Bone marrow (tissue), 2 donors: ENCODE results near the gene MCEE.

Experiments
- DNase-seq, 2 donors: peaks; one replicate each; lab custom pipeline; 2025; lab: John Stamatoyannopoulos, UW

Gene MCEE

GRCh38 chr2:71082402-71083252 lies 47.4 kb downstream of the MCEE start:
- DNase-seq = no peak

- DNase-seq = no peak
These were observed 51.4 kb downstream of the MCEE start for GRCh38 chr2:71078624-71079023.

- DNase-seq = no peak
These were observed 55.1 kb downstream of the MCEE start for GRCh38 chr2:71074893-71075395.

- no peak for DNase-seq
These were observed 56.6 kb downstream of the MCEE start for GRCh38 chr2:71073475-71073874.

GRCh38 chr2:71072492-71072891 lies 57.5 kb downstream of the MCEE start:
- DNase-seq = no peak

- peak; percentile 70 to 96 for DNase-seq
These were observed 58.2 kb downstream of the MCEE start for GRCh38 chr2:71071681-71072398.

- DNase-seq = no peak
These were observed 59.5 kb downstream of the MCEE start for GRCh38 chr2:71070294-71071093.

GRCh38 chr2:71069376-71069775 lies 60.7 kb downstream of the MCEE start:
- DNase-seq = no peak

GRCh38 chr2:71068218-71069035 lies 61.6 kb downstream of the MCEE start, which contains the start of gene NAGK:
Gene NAGK, plus strand, starts transcription at chr2:71068648. Its CDS starts 36 bp downstream, at chr2:71068684.
- peak; percentile 96 for DNase-seq

- no peak for DNase-seq
These were observed 62.3 kb downstream of the MCEE start for GRCh38 chr2:71067567-71068217.

GRCh38 chr2:71066856-71067255 lies 63.2 kb downstream of the MCEE start:
- DNase-seq = no peak

GRCh38 chr2:71064754-71065621 lies 65.0 kb downstream of the MCEE start:
- DNase-seq = peak in 1 of 2 donors; percentile 71

GRCh38 chr2:71064110-71064611 lies 65.9 kb downstream of the MCEE start:
- no peak for DNase-seq

GRCh38 chr2:71063216-71063615 lies 66.8 kb downstream of the MCEE start:
- no peak for DNase-seq

- DNase-seq = no peak
These were observed 69.2 kb downstream of the MCEE start for GRCh38 chr2:71060871-71061270.

- no peak for DNase-seq
These were observed 69.8 kb downstream of the MCEE start for GRCh38 chr2:71060211-71060610.
